Measurements from ENCODE around the gene EPS15.
"Not testable (repeated sequence)": the region's sequence is repeated elsewhere in the genome, so short reads cannot be mapped to it uniquely, and the experiment has no call there.

Gene EPS15

DNA sequence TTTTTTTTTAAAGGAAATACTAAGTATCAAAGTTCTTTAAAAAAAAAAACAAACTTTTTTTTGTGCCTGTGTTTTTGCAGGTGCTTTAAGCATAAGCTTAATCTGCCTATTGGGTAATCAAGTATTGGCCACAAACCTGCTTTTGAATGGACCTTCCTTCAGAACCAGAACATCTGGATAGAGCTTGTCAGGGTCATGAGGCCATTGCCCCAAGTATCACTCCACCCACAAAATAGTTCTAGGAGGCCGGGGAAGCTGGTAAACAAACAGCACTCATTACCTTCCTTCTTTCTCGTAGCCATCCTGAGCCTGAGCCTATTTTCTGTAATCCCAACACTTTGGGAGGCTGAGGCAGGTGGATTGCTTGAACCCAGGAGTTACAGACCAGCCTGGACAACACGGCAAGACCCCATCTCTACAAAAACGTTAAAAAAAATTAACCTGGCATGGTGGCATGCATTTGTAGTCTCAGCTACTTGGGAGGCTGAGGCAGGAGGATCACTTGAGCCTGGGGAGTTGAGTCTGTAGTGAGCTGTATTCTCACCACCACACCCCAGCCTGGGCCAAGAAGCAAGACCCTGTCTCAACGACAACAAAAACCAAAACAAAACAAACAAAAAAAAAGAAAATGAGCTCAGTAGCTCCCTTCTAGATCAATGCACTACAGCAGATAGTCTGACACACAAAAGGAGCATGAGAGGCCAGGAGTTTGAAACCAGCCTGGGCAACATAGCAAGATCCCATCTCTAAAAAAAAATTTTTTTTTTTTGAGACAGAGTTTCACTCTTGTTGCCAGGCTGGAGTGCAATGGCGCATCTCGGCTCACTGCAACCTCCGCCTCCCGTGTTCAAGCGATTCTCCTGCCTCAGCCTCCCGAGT is 34.1 kb upstream of the EPS15 start:
- H3K9me3 Mint-ChIP-seq: no peaks in the 10 kb centered on the region
- H3K27ac Mint-ChIP-seq: no peak overlapping the region
- H3K36me3 Mint-ChIP-seq (ENCODE audit: low read depth): no peaks in the 10 kb centered on the region
- no peaks in the 10 kb centered on the region for H3K27me3 Mint-ChIP-seq
- H3K4me3 Mint-ChIP-seq: no peak overlapping the region
- peaks cover 19% of the 10 kb centered on the region for H3K4me1 Mint-ChIP-seq (ENCODE audit: low read depth)

DNA sequence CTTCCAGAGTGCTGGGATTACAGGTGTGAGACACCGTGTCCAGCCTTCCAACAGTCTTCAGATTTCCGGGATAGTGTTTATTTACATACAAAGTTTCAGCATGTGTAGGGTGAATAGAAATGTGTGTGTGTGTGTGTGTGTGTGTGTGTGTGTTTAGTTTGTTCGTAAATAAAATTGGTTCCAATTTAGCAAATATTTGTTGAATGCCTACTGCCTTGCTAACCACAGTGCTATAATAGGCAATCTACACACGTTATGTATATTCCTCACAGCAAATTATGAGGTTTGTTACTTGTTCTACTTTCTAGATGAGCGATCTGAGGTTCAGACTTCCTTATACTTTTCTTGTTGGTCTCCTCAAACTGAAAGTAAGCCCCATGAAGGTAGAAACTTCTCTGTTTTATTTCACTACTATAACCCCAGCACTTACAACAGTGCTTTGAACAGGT is 32.8 kb upstream of the EPS15 start:
- H3K27ac Mint-ChIP-seq: no peak overlapping the region

DNA sequence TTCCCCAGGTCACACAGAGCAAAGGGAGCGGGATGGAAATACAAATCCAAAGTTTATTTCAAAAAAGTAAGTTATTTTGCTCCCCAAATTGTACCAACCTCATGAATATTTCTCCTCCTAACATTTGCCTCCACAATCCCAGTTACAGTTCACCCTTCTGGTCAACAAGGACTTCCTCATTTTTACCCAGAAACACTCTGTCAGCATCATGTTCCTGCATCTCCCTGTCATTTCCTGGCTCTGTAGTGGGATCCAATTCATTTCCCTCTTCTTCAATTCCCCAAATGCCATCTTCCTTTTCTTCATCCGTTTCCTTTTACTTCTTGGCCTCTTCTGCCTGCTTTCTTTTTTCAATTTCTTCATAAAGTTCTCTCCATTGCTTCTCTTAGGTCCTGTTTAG is 32.0 kb upstream of the EPS15 start:
- Mint-ChIP-seq H3K36me3 (ENCODE audit: low read depth) (no peaks in the 10 kb centered on the region), H3K9me3 (no peaks in the 10 kb centered on the region), H3K4me3 (no peak overlapping the region), H3K4me1 (ENCODE audit: low read depth) (peaks cover 19% of the 10 kb centered on the region), H3K27ac (no peak overlapping the region), H3K27me3 (no peaks in the 10 kb centered on the region)

More for the DNA sequence above, 32.8 kb upstream of the EPS15 start:
- no peaks in the 10 kb centered on the region for H3K36me3 Mint-ChIP-seq (ENCODE audit: low read depth)
- H3K9me3 Mint-ChIP-seq: no peaks in the 10 kb centered on the region
- H3K4me3 Mint-ChIP-seq: no peak overlapping the region
- H3K4me1 Mint-ChIP-seq (ENCODE audit: low read depth): peaks cover 19% of the 10 kb centered on the region
- H3K27me3 Mint-ChIP-seq: no peaks in the 10 kb centered on the region

DNA sequence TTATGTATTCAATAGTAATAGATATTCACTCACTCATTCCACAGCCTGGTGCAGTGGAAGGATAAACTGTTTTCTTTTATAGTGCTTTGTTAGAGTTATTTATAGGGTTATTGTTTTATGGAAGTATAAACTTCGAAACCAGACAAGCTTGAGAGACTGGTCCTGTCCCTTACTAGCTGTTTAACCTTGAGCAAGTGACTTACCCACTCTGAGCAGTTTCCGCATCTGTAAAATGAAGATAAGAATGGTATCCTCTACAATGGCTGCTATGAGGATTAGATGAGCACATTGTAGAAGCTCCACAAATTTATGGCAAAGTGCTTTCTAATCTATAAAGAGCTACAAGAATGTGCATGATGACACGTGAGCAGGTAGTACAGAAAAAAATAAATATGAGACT is 30.8 kb upstream of the EPS15 start:
- Mint-ChIP-seq H3K27me3 (no peaks in the 10 kb centered on the region), H3K27ac (no peak overlapping the region), H3K9me3 (no peaks in the 10 kb centered on the region), H3K4me1 (ENCODE audit: low read depth) (peaks cover 19% of the 10 kb centered on the region), H3K4me3 (no peak overlapping the region), H3K36me3 (ENCODE audit: low read depth) (no peaks in the 10 kb centered on the region)

DNA sequence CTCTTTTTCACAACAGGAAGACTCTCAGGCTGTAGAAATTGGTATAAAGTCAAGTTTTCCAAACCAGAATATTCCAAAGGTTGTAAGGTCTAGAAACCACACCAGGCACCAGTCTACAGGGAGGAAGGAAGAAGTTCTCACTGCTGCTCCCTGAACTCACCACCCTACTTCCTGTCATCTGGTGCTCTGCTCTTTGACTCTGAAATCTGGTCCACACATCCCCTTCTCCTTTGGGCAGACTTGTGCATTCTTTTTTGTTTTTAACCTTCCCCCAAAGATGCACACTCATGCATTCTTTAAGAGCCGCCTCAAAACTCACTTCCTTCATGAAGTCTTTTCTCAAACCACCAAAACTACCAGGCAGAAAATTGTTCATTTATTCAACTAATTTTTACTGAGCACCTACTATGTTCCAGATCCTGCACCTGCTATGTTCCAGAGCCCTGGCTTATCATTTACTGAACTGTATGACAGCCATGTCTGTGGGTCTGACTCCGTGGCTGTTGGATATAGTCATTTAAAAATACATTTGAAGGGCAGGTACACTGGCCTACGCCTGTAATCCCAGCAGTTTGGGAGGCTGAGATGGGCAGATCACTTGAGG is 30.1 kb upstream of the EPS15 start:
- Mint-ChIP-seq H3K27ac (peak overlapping the region; percentile 64), H3K4me3 (no peak overlapping the region), H3K36me3 (ENCODE audit: low read depth) (no peaks in the 10 kb centered on the region), H3K27me3 (no peaks in the 10 kb centered on the region), H3K9me3 (no peaks in the 10 kb centered on the region), H3K4me1 (ENCODE audit: low read depth) (peaks cover 22% of the 10 kb centered on the region)

DNA sequence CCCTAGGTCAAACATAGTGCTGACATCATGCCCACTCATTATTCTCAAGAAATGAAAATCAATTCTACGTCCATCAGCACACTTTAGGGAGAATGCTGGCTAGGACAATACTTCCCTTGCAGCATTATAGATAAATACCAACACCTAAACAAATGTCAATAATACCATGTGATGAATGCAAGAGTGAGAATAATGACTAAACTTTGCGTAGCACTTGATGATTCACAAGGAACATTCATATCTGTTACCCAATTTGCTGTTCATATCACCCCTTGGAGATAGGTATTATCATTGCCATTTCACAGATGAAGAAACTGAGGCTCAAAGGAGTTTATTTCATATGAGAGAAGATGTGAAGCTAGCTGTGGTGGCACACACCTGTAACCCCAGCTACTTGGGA is 24.8 kb upstream of the EPS15 start:
- Mint-ChIP-seq H3K9me3 (no peaks in the 10 kb centered on the region), H3K27me3 (no peaks in the 10 kb centered on the region), H3K4me3 (no peak overlapping the region), H3K27ac (no peak overlapping the region), H3K4me1 (ENCODE audit: low read depth) (peaks cover 25% of the 10 kb centered on the region), H3K36me3 (ENCODE audit: low read depth) (no peaks in the 10 kb centered on the region)

DNA sequence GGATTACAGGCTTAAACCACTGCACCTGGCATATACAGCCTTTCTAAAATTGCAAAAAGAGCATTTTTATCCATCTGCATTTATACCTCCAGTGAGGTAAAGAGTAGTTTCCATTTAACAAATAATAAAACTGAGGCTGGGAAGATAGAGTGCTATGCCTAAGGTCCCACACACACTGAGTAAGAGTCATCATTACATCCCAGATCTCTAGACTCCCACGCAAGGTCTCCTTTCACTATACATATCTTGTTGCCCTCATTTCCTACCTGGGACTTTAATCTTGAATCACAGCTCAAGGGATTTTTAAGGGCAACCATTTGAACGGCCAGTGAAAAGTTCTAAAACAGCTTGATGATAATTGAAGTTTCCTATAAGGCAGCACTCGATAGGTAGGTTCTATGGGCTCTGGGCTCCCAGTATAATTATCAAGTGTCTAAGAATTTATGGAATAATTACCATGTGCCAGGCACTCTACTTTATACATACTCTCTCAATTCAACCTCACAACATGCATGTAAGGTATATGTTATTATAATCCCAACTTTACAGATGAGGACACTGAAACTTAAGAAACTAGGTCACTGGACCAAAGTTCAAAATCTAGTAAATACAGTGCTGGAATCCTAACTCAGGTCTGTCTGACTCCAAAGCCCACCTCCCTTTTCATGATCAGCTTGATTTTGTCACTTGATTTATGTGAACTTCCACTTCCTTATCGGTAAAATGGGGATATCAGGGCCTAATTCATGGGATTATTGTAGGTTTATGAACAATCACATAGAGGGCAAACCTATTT is 23.3 kb upstream of the EPS15 start:
- Mint-ChIP-seq H3K36me3 (ENCODE audit: low read depth) (no peaks in the 10 kb centered on the region), H3K4me1 (ENCODE audit: low read depth) (peaks cover 20% of the 10 kb centered on the region), H3K9me3 (no peaks in the 10 kb centered on the region), H3K27me3 (no peaks in the 10 kb centered on the region), H3K27ac (no peak overlapping the region), H3K4me3 (no peak overlapping the region)

DNA sequence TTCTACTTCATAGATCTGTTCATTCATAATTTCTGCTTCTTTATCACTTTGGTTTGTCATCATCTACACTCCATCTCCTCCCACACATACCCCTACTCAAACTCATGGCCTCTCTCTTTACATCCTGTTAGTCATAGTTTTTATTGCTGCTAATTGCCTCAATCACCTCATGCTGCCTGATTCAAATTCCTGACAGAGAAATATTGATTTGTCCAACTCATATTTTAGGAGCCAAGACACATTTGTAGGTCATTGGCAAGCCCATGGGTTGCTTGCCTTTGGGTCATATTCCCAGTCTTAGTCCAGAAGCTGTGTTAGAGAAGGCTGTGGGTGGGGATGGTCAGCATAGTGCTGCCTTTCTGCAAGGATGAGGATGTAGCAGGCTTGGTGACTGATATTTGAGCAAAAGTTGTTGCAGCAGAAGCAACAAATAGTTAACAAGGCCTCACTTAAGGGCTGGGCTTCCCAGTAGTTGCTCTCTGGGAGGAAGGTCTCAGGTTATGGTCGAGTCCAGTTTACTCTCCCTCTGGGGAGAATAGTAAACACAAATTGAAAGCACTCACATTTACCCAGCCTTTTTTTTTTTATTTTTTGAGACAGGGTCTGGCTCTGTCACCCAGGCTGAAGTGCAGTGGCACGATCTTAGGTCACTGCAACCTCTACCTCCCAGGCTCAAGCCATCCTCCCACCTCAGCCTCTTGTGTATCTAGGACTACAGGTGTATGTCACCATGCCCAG is 22.4 kb upstream of the EPS15 start:
- peaks cover 20% of the 10 kb centered on the region for H3K4me1 Mint-ChIP-seq (ENCODE audit: low read depth)
- peak overlapping the region; percentile 17 for H3K27ac Mint-ChIP-seq
- H3K4me3 Mint-ChIP-seq: peak overlapping the region; percentile 1
- H3K27me3 Mint-ChIP-seq: no peaks in the 10 kb centered on the region
- no peaks in the 10 kb centered on the region for H3K36me3 Mint-ChIP-seq (ENCODE audit: low read depth)
- no peaks in the 10 kb centered on the region for H3K9me3 Mint-ChIP-seq

DNA sequence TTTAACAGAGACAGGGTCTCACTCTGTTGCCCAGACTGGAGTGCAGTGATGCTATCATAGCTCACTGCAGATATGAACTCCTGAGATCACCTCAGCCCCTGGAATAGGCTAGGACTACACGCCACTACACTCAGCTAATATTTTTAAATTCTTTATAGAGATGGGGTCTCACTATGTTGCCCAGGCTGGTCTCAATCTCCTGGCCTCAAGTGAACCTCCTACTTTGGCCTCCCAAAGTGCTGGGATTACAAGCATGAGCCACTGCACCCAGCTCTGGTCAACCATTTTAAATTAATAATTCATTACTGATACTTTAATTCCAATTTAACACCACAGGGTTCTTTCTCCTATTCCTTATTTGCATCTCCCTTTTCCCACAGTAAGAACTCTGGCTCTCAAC is 18.5 kb upstream of the EPS15 start:
- Mint-ChIP-seq H3K36me3 (ENCODE audit: low read depth) (no peaks in the 10 kb centered on the region), H3K9me3 (no peaks in the 10 kb centered on the region), H3K4me1 (ENCODE audit: low read depth) (peaks cover 28% of the 10 kb centered on the region), H3K27ac (no peak overlapping the region), H3K4me3 (no peak overlapping the region), H3K27me3 (no peaks in the 10 kb centered on the region)

DNA sequence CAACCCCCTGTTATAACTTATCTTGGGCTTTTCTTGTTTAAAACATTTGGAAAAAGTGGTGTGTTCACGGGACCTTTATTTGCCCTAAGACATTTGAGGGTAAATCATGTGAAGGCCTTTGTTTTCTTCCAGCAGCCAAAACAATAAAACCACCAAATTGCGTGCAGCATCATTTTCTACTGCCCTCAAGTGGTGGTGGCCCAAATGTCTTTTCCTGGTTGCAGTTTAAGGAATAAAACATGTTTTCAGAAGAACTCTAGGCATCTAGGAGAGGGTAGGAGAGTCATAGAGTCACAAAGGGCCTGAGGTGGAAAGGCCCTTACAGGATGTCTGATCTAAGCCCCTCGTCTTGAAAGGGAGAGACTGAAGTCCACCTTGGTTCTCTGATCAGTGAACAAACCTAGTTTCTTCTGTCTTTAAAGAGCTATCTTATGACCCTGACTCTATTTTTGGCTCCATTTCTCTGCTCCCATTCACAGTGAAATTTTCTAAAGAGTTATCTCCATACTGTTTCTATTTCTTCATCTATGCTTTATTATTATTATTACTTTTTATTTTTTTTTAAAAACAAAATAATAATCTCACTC is 16.0 kb upstream of the EPS15 start:
- Mint-ChIP-seq H3K27ac (no peak overlapping the region), H3K36me3 (ENCODE audit: low read depth) (no peaks in the 10 kb centered on the region), H3K9me3 (no peaks in the 10 kb centered on the region), H3K27me3 (no peaks in the 10 kb centered on the region), H3K4me1 (ENCODE audit: low read depth) (peaks cover 11% of the 10 kb centered on the region), H3K4me3 (no peak overlapping the region)

DNA sequence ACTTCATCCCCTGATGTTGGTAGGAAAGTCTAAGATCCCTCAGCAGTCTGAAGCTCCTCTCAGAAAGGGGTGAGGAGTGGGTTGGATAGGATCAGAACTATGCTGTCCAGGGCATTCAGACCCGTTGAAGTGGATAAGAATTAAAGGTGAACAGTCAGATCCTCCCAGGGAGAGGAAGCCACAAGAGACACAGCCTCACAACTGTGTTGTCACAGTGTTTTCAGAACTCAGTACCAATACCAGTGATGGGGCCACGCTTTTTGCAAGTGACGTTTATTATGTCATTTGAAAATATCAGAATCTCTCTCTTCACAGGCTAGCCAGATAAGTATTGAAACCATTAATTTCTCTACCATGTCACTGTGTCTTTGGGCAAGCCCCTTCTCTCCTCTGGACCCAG is 15.4 kb upstream of the EPS15 start:
- Mint-ChIP-seq H3K27ac (no peak overlapping the region), H3K36me3 (ENCODE audit: low read depth) (no peaks in the 10 kb centered on the region), H3K4me1 (ENCODE audit: low read depth) (peaks cover 11% of the 10 kb centered on the region), H3K27me3 (no peaks in the 10 kb centered on the region), H3K9me3 (no peaks in the 10 kb centered on the region), H3K4me3 (no peak overlapping the region)

DNA sequence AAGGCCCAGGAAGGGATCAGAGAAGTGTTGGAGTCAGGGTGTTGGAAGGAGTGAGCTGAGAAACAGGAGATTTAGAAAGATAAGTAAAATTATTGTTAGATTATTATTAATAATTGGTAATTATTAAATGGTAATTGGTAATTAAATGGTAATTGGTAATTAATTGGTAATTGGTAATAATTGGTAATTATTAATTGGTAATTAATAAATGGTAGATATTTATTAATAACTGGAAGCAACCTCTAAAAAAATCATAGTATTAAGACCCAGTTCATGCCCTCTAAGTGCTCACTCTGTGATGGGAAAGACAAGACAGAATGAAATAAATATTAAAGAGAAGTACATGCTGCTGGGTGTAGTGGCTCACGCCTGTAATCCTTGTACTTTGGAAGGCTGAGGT is 13.8 kb upstream of the EPS15 start:
- Mint-ChIP-seq H3K36me3 (ENCODE audit: low read depth) (no peaks in the 10 kb centered on the region), H3K27ac (no peak overlapping the region), H3K9me3 (no peaks in the 10 kb centered on the region), H3K27me3 (no peaks in the 10 kb centered on the region), H3K4me3 (no peak overlapping the region), H3K4me1 (ENCODE audit: low read depth) (peaks cover 11% of the 10 kb centered on the region)

DNA sequence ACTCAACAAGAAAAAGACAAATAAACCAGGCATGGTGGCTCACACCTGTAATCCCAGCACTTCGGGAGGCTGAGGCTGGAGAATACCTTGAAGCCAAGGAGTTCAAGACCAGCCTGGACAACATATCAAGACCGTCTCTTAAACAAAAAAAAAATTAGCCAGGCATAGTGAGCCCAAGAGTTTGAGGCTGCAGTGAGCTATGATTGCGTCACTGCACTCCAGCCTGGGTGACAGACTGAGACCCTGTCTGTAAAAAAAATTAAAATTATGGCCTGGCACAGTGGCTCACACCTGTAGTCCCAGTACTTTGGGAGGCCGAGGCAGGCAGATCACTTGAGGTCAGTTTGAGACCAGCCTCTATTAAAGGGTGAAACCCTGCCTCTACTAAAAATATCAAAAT is 11.4 kb upstream of the EPS15 start:
- H3K4me1 Mint-ChIP-seq (ENCODE audit: low read depth): peaks cover 11% of the 10 kb centered on the region
- H3K27ac Mint-ChIP-seq; H3K9me3 Mint-ChIP-seq; H3K36me3 Mint-ChIP-seq (ENCODE audit: low read depth); H3K4me3 Mint-ChIP-seq; H3K27me3 Mint-ChIP-seq: not testable (repeated sequence)

DNA sequence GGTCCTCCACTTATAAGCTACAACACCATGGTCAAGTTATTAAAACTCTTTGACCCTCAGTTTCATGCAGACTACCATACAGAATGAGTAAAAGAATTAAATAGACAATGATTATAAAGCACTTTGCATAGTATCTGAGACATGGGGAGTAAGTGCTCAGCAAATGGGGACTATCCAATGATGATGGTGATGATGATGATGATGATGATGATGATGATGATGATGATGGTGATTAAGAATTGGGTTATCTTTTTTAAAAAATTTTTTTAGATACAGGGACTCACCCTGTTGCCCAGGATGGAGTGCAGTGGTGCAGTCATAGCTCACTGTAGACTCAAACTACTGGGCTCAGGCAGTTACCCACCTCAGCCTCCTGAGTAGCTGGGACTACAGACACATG is 8.1 kb upstream of the EPS15 start:
- H3K36me3 Mint-ChIP-seq (ENCODE audit: low read depth): no peaks in the 10 kb centered on the region
- H3K27ac Mint-ChIP-seq: no peak overlapping the region
- no peaks in the 10 kb centered on the region for H3K4me1 Mint-ChIP-seq (ENCODE audit: low read depth)
- no peaks in the 10 kb centered on the region for H3K27me3 Mint-ChIP-seq
- no peak overlapping the region for H3K4me3 Mint-ChIP-seq
- no peaks in the 10 kb centered on the region for H3K9me3 Mint-ChIP-seq

All from stimulated activated naive CD8-positive, alpha-beta T cell treated with anti-CD3 and anti-CD28 coated beads, Interleukin-15, Interleukin-2, amounts not matched to agents 100 ng/mL and 50 ng/mL, for 24 hours (primary cell).